C4-2B (cell line): ENCODE measurements around the gene DNAJC5.

Experiments used
- CTCF ChIP-seq: fragments of 450-650 bp; conservative IDR thresholded peaks from 2 replicates; pipeline ENCODE4 v1.5.1; 2017; ENCODE audit warnings: mild to moderate bottlenecking
- ZFX ChIP-seq: fragments of 450-650 bp; IDR thresholded peaks from 2 replicates; pipeline ENCODE4 v1.6.1; 2017

DNA sequence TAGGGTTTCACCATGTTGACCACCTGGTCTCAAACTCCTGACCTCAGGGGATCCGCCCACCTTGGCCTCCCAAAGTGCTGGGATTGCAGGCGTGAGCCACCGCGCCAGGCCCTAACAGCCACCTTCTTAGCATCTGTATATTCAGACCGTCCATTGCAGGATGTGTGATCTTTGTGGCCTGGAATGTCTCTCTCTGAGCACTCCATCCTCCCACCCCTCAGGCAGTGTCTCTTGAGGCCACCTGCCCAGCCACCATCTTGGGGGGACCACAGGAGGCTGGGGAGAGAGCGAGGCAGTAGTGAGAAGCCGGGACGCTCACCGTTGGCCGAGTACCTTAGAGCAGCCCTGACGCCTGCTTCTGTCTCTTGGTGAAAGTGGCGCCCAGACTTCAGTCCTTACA is 18.8 kb downstream of the DNAJC5 start:
- TF ChIP-seq CTCF (no peak), ZFX (no peak)
